Left kidney (tissue), 1 donor: Measurements from ENCODE around the gene C17orf114.
"Not testable (repeated sequence)": the region's sequence is repeated elsewhere in the genome, so short reads cannot be mapped to it uniquely, and the experiment has no call there.

Experiments used
- DNase-seq: peaks from one replicate; pipeline ENCODE4 v3.0.0-alpha.2; 2013

The C17orf114 gene

DNA sequence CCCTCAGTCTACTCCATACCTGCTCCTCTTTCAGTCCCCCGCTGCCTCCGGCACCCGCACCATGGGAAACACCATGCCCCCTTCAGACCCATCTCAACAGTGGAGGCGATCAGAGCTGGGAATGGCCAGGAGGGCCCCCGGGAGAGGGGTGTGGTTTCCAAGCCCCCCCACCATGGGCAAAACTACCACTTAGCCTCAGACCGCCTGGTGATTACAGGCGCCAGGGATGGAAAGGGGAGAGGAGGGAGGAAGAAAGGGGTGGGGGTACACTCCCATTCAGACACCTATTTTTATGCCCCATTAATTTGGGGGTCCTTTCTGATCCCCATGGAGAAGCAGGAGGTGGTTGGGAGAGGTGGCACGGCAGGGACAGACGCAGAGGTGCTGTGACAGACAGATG is at the start of gene C17orf114:
Gene C17orf114 (minus strand): TSS at position 101 of the 400 bp plus-strand sequence.
- no peak for DNase-seq

DNA sequence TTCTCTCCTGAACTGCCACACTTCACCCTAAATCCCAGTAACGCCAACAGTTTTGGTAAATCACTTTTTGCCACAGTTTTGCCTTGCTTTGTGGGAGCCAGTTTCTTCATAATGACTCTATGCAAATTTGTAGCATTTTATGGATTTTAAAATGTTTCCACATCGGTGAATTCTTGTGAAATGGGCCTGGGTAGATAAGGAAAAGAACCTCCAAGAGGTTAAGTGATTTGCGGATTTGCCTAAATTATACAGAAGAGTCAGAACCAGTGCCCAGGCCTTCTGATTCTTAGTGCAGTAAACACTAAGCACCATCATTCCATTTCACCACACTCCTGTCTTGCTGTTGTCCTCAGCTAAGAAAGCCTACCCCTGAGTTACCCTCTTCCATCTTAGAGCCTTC is 49.0 kb upstream of the C17orf114 start:
- no peak for DNase-seq

DNA sequence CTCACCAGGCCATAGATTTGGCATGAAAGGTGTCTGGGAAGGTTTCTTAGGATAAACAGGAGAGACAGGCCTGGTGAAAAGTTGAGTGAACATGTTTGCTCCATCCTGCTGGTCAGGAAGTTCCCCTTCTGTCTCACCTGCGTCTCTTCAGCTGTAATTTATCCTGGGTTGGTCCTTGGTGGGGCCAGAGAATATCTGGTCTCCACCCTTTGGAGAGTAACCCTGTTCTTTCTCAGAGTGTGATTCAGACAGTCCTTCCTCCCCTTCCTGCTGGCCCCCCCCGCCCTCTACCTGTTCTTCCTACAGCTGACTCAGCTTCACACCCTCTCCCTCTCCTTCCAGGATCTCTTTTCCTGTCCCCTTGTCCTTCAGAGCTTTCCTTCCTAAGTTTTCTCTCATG is 48.1 kb upstream of the C17orf114 start:
- DNase-seq, result no peak

DNA sequence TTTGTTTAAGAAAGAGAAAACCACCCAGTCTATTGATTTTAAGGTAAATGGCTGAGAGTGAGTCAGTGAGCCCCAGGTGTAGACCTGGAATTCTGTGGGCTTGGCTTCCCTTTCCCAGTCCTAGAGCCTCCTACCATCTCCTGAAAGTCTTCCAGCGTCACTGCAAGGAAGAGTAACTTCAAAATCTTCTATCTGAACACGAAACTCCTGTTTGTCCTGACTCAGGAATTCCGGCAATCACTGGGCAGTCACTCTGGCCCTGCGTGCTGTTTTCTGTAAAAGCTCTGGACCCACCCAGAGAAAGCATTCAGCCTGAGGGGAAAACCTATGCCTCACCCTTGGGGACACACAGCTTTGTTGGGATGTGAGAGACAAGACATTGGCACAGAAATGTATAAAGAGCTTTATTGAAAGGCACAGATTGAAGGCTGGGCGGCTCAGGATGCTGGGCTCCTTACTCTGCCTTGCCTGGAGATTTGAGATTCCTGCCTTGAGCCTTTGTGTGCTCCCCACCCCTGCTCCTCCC is 46.9 kb upstream of the C17orf114 start:
- no peak for DNase-seq

DNA sequence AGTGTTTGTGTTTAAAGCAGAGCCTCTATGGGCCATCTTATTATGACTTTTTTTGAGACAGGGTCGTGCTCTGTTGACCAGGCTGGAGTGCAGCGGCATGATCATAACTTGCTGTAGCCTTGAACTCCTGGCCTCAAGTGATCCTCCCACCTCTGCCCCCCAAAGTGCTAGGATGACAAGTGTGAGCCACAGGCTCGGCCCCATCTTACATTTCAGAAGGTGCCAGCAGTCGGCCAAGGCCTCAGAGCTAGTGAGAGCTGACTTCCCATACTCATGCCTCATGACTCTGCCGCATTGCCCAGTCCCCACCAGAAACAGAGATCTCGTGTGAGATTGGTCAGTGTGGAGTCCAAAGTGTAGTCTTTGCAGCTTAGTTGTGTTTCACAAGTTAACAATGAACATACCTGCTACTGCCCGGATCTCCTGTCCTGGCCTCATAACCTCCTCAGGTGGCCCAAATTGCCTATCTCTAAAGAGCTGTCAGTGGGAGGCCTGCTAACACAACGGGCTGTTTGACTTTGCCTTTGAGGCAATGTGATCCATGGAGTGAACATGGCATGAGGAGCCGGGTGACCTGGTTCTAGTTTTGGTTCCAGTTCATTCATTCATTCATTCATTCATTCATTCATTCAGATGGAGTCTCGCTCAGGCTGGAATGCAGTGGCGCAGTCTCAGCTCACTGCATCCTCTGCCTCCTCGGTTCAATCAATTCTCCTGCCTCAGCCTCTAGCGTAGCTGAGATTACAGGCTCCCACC is 44.7 kb upstream of the C17orf114 start:
- DNase-seq, result no peak

DNA sequence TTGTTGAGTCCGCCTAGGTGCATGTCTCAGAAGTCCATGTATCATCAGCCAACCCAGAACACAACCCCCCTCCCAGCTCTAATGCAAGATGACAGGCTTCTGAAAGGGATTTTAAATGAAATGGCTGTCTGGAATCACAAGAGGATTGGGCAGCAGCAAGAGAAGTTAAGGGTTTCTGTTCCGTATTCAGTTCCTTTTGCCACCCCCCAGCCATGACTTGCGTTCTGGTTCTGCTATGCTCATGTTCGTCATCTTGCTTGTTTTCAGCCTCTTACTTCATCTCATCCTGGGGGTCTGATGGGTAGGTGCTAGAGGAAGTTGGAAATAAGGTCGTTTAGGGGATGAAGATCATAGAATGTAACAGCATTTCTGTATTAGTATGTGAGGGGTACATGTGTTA is 43.0 kb upstream of the C17orf114 start:
- no peak for DNase-seq

DNA sequence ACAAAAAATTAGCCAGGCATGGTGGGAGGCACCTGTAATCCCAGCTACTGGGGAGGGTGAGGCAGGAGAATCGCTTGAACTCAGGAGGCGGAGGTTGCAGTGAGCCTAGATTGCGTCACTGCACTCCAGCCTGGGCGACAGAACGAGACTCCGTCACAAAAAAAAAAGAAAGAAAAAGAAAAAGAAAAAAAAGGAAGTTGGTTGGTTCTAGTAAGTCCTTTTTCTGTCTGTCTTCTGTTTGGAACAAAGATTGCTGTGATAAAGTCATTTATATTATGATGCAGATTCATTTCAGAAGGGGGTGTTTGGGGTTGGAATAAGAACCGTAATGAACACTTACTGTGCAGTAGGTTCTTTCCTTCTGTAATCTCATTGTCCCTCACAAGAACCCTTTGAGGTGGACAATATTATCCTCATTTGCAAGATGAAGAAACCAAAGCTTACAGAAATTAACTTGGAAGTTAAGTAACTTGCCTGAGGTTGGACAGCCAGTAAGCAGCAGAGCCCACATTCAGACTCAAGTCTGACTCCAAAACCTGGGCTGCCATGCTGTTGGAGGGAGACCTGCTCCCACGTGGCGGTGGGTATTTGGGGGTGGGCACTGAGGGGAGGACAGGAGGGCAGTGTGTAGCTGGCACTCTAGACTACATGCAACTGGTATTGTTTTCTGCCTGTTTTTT is 41.3 kb upstream of the C17orf114 start:
- DNase-seq, result no peak

DNA sequence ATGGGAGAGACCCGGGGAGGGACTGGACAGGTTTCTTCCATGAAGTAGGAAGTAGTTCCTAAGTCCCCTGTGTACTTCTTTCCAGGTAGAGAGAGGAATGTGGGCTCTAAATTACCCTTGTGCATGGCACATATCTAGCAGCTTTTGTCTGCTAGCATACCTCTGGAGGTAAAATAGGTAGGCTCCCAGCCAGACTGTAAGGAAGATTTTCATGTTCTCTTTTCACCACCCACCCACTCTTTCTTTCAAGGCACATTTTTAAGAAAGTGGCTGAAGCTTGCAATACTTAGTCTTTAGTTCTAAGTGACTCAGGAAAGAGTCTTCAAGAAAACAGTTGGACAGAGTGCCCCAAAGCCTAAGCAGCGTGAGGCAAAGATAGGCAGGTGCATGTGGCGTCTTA is 40.2 kb upstream of the C17orf114 start:
- no peak for DNase-seq

DNA sequence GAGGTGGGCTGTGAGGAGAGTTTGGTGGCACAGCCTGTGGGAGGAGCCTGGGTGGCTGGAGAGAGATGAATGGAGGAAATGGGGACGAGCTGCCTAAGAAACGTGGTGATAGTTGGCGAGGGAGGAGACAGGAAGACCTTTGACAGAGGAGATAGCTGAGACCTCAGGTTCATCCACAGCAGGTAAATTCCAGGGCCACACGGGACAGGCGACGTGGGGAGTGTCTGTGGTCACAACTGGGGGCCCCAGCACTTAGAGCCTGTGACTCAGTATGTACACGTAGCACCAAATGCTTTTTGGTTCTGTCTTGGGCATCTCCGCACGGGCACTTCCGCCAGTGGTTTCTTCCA is 38.7 kb upstream of the C17orf114 start:
- no peak for DNase-seq

DNA sequence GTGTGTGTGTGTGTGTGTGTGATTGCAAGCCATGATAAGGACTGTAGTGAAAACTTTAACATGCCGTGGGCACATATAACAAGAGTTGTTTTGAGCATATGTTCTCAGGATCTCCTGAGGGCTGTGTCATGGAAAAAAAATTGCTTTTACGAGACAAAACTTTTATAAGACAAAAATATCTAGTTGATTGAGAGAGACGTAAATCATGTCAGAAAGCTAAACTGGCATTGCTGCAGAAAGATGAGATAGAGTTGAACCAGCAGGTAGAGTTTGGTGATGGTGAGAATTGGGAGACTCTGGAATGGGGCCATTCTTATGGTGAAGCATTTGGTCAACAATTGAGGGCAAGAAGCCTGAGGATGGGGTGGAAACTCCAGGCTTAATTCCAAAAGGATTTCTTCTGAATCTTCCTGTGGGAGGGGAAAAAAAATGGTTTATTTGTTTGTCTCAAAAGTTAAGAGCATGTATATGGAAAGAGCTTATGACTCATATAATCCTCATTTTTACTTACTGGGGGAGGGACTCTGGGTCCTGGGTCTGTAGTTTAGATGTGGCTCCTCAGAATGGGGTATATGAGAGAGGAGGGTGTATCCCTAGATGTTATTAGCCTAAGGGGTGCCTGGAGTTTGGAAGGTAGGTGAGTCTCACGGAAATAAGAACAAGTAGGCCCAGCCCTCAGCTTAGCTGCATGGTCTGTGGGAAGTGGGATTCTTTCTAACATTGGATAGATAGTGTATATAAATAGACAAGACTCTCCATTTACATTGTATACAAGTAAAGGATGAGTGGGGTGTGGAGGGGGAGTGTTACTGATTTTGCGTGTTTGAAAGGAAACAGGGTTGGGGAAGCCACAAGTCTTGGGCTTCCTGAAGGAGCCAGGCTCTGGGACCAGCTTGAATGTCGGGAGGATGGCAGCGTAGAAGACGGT is 38.1 kb upstream of the C17orf114 start:
- no peak for DNase-seq

DNA sequence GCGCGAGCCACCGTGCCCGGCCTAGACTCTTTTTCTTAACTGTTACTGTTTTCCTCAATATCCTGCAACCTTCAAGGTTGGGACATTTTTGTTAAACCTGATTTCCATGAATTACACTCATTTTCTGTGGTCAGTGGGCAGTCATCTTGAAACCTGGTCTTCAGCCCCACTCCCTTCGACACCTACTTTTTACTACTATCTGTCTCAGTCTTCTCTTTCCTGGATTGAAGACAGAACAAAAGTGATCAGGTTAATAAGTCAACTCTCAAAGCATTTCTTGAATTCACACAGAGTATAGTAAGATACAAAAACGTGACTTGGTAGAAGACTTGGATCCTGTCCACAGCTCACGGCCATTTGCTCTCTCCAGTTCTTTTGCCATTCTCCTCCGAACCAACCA is 37.1 kb upstream of the C17orf114 start:
- DNase-seq, result no peak

DNA sequence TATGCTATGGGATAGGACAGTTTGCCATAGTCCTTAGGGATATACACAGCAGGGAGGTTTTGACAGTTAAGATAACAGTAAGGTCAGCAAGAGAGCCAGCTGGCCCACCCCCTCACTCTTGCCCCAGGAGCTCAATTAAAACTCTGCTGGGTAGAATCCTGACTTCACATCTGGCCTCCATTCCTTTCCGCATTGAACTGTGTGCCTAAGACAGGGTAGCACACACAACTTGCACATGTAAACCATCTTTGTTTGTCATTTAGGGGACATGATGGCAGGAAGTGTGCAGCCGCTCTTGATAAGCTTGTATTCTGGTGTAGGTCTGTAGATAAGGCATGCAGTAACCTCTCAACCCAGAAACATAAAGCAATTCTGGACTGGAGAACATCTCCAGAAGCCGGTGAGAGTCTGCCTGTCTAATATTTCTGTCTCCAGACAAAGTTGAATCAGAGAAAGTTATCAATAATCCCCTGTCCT is 36.2 kb upstream of the C17orf114 start:
- DNase-seq, result no peak

DNA sequence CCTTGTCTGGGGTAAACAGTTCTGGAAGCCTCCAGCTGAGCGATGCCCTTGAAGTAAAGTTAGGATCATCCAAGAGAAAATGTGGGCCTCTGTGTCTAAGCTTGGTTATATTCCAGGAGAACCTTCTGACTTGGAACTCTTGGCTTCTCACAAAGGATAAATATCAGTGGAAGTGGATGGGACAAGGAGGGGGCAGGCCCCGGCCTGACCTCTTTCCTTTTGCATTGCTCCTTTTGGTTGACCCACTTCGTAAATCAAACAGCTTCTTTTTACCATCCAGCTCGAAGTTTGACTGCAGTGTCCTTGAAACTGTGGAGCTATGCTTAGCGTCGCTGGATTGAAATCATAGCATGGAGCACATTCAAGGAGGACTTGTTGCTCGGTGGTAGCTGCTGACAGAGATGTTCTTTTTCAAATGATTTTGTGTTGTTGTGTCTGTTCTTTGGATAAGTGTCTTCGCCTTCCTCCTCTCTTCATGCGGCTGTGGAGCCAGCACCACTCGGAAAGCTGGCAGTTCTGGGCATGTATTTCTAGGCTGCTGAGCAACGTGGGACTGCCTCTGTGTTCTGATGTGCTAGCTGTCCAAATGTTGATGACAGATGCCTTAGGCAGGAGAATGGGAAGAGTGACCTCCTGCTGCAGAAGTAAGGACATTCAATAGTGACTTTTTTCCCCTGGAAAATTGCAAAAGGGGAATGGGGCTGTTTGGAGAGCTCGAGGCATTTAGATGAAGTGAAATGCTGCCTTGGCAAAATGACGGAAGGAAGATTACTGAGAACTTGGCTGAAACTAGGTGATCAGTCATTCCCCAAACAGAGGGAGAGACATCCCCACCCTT is 35.6 kb upstream of the C17orf114 start:
- DNase-seq, result no peak

DNA sequence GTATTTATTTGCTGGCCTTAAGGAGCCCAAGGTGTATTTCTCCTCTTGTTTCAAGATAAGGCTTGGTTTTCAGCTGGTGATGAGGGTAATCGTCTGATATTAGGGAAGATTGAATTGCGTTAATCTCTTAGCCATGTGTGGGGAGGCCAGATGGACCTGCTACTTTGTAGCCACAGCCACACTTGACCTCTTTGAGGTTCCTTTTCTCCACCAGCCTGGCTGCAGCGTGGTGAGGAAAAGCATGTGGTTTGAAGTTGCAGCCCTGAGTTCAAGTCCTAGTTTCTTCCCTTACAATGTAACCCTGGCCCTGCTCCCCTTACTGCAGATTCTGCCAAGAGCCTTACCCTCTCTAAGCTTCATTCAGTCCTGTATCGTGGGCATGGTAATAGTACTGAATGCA is 34.1 kb upstream of the C17orf114 start:
- DNase-seq, result no peak

DNA sequence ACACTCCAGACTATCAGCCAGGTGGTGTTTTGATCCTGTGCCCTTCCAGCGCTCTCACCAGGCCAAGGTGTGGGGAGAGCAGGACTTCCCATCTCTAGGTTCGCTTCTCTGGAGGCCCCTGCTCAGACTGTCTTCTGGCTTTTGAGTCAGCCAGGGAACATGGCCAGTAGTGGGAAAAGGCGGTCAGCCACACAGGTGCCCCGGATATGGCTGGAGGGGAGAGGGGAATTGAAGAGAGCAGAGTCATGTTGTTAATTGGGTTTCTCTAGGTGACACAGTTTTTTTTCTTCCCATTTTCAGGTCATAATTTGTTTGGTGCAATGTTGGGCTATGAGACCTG is 32.5 kb upstream of the C17orf114 start:
- DNase-seq, result no peak

DNA sequence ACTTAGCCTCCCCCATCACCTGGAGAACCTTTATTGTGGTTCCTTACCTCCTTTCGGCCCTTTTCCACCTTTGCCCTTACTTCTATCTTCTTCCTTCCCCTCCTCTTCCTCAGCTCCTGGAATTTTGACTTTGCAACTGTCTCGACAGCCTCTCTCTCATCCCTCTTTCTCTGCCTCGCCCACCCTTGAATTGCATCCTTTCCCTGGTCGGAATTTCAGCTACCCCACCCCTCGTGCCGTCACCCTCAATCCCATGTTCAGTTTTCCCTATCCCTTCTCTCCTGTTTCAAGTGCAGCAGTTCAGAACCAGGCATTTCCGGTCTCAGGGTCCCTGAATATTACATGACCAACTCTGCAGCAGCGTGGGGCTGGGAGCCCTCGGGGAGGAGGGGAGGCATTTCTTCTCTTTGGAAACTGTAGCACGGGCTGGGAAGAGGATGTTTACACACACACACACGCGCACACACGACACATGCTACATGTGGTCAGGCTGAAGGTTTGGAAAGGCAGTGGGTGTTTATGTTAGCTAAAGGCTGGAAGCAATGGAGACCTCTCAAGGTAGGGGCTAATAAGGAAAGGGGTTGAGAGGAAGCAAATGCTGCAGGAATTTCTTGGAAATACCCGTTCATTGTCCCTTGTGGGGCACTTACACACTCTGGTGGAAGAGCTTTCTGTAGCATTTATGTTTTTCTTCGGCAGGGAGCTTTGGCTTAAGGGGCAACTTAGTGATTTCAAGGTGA is 32.0 kb upstream of the C17orf114 start:
- DNase-seq, result peak; percentile 69

DNA sequence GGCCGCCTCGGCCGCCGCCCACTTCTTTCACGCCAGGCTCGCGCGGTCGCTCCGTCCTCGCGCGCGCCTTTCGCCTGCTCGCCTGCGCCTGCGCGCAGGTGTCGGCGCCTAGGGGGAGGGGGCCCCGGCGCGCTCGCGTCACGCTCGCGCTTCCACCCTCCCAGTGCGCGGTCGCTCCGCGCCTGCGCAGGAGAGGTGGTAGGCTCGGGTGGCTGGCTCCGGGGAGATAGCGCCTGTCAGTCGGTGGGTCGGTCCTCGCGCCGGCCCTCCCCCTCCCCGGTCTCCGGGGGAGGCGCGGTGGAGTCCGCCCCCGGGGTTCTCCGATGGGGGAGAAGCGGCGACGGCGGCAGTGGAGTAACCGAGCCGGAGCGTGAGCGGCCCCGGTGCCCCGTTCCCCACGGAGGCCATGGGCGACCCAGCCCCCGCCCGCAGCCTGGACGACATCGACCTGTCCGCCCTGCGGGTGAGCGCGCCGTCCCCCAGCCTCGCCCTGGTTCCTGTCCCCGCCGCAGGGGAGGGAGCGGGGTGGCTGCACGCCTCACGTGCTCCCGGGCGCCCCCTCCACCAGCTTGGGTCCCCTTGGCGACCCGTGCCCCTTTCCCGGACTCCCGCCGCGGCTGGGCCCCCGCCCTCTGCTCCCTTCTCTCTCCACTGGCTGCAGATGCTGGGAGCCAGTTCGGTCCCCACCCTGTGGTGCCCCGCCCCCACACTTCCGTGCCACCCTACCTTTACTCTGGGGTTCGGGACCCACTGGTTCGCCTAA is 31.2 kb upstream of the C17orf114 start, which contains the start of gene MINK1:
Gene MINK1 (plus strand): TSS at position 163 of the 763 bp plus-strand sequence. CDS start 244 bp downstream, at position 407.
- peak; percentile 93 for DNase-seq

DNA sequence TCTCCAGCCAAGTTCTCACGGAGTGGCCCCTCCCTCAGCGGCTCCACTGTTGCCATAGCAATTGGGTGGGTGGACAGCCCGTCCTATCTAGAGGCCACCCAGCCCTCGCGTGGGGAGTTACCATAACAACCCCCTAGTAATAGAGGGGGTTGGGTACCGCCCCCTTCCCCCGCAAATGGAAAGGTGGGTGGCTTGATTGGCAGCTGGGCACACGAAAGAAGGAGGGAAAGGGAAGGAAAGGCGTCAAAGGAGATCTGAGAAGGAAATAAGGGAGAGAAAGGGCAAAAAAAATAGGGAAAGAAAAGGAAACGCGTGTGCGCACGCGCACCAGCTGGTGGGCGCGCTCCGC is 30.7 kb upstream of the C17orf114 start:
- not testable (repeated sequence) for DNase-seq

DNA sequence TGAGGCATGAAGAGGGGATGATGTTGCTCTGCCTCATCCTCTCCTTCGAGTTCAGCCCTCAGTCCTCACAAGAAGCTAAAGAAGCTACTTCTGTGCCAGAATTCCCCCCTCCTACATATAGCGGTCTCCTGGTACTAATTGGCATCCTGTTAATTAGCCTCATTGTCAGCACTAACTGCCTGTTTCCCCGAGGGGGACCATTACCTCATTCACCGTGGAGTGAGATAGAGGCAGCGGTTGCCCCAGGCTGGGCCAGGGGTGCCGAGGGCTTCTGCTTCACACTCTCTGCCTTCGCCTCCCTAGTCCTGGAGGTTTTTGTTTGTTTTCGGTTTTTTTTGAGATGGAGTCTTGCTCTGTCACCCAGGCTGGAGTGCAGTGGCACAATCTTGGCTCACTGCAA is 25.3 kb upstream of the C17orf114 start:
- DNase-seq, result no peak
